Duodenal mucosa (tissue), 2 donors: ENCODE data around the gene EXD3.
A peak's percentile ranks its signal among the peaks of the same experiment; 100 is the strongest.

ENCODE experiments used
- H3K27ac ChIP-seq: one replicate; pipeline ENCODE4 v1.7.0; 2013; ENCODE audit warnings: low read depth, low read length
- H3K27me3 ChIP-seq, 2 donors: one replicate each; pipeline ENCODE4 v1.7.0; 2013; ENCODE audit warnings: low read length in 2 of 2, control low read depth in 1 of 2; ENCODE audit not compliant: insufficient read depth in 2 of 2, control insufficient read depth in 1 of 2
- H3K36me3 ChIP-seq, 2 donors: one replicate each; pipeline ENCODE4 v1.7.0; 2013; ENCODE audit warnings: low read length in 2 of 2, control low read depth in 1 of 2; ENCODE audit not compliant: insufficient read depth in 2 of 2, control insufficient read depth in 1 of 2
- H3K4me1 ChIP-seq, 2 donors: one replicate each; pipeline ENCODE4 v1.7.0; 2013; ENCODE audit warnings: low read length in 2 of 2, control low read depth in 1 of 2; ENCODE audit not compliant: insufficient read depth in 2 of 2, control insufficient read depth in 1 of 2
- H3K4me3 ChIP-seq, 2 donors: one replicate each; pipeline ENCODE4 v1.7.0; 2013; ENCODE audit warnings: low read length in 2 of 2, low read depth in 1 of 2
- H3K9ac ChIP-seq, 2 donors: one replicate each; pipeline ENCODE4 v1.7.0; 2013; ENCODE audit warnings: low read length in 2 of 2, low read depth in 1 of 2
- H3K9me3 ChIP-seq, 2 donors: one replicate each; pipeline ENCODE4 v1.7.0; 2013; ENCODE audit warnings: low read length in 2 of 2, control low read depth in 1 of 2; ENCODE audit not compliant: control insufficient read depth in 1 of 2

EXD3 gene

GRCh38 chr9:137281345-137282116 lies 141.4 kb downstream of the EXD3 start:
- no peaks in the 10 kb centered on the region for H3K27me3 ChIP-seq
- H3K36me3 ChIP-seq, result peaks cover 0 to 10% of the 10 kb centered on the region in 2 donors
- no peaks in the 10 kb centered on the region for H3K9me3 ChIP-seq
- H3K9ac ChIP-seq, result no peak overlapping the region
- peaks cover 9 to 22% of the 10 kb centered on the region in 2 donors for H3K4me1 ChIP-seq
- H3K27ac ChIP-seq, result no peak overlapping the region
- H3K4me3 ChIP-seq, result no peak overlapping the region

GRCh38 chr9:137280474-137281344 lies 142.3 kb downstream of the EXD3 start:
- Histone ChIP-seq H3K9me3 (no peaks in the 10 kb centered on the region), H3K4me3 (no peak overlapping the region), H3K27me3 (no peaks in the 10 kb centered on the region), H3K36me3 (peaks cover 0 to 10% of the 10 kb centered on the region in 2 donors), H3K9ac (no peak overlapping the region), H3K4me1 (peaks cover 17 to 30% of the 10 kb centered on the region in 2 donors), H3K27ac (no peak overlapping the region)

- Histone ChIP-seq H3K9me3 (no peaks in the 10 kb centered on the region), H3K36me3 (peaks cover 0 to 10% of the 10 kb centered on the region in 2 donors), H3K9ac (no peak overlapping the region), H3K4me1 (peaks cover 21 to 37% of the 10 kb centered on the region in 2 donors), H3K27me3 (no peaks in the 10 kb centered on the region), H3K4me3 (no peak overlapping the region), H3K27ac (no peak overlapping the region)
These were observed 143.1 kb downstream of the EXD3 start for GRCh38 chr9:137279741-137280473.

- Histone ChIP-seq H3K36me3 (peaks cover 0 to 10% of the 10 kb centered on the region in 2 donors), H3K27me3 (no peaks in the 10 kb centered on the region), H3K9ac (peak overlapping the region in 1 of 2 donors; percentile 93), H3K9me3 (no peaks in the 10 kb centered on the region), H3K4me1 (peaks cover 28 to 45% of the 10 kb centered on the region in 2 donors), H3K4me3 (peak overlapping the region; percentile 78 to 81), H3K27ac (no peak overlapping the region)
These were observed 143.9 kb downstream of the EXD3 start for GRCh38 chr9:137278721-137279711.

GRCh38 chr9:137278061-137278701 lies 144.8 kb downstream of the EXD3 start:
- H3K36me3 ChIP-seq, result peaks cover 0 to 13% of the 10 kb centered on the region in 2 donors
- peaks cover 31 to 49% of the 10 kb centered on the region in 2 donors for H3K4me1 ChIP-seq
- peak overlapping the region; percentile 87 to 93 for H3K9ac ChIP-seq
- peak overlapping the region; percentile 87 for H3K27ac ChIP-seq
- H3K27me3 ChIP-seq, result no peaks in the 10 kb centered on the region
- peak overlapping the region; percentile 78 to 81 for H3K4me3 ChIP-seq
- no peaks in the 10 kb centered on the region for H3K9me3 ChIP-seq

- Histone ChIP-seq H3K36me3 (peaks cover 0 to 18% of the 10 kb centered on the region in 2 donors), H3K4me1 (peaks cover 31 to 49% of the 10 kb centered on the region in 2 donors), H3K27ac (peak within 1 kb of the TSS; percentile 87), H3K4me3 (peak within 1 kb of the TSS; percentile 78 to 81), H3K9me3 (no peaks in the 10 kb centered on the region), H3K27me3 (no peaks in the 10 kb centered on the region), H3K9ac (peak within 1 kb of the TSS; percentile 87 to 93)
These were observed 145.5 kb downstream of the EXD3 start, which contains the start of gene TOR4A for GRCh38 chr9:137277329-137278041. Gene TOR4A (plus strand): TSS chr9:137277726. CDS start chr9:137278690, 964 bp downstream.

- Histone ChIP-seq H3K36me3 (peaks cover 0 to 26% of the 10 kb centered on the region in 2 donors), H3K4me3 (peak overlapping the region; percentile 78 to 81), H3K9ac (peak overlapping the region; percentile 87 to 93)
These were observed 146.3 kb downstream of the EXD3 start for GRCh38 chr9:137276473-137277328.

More at GRCh38 chr9:137276473-137277328, 146.3 kb downstream of the EXD3 start:
- Histone ChIP-seq H3K27ac (peak overlapping the region; percentile 87), H3K9me3 (no peaks in the 10 kb centered on the region), H3K27me3 (no peaks in the 10 kb centered on the region), H3K4me1 (peaks cover 31 to 49% of the 10 kb centered on the region in 2 donors)
